HepG2 (cell line): Measurements from ENCODE around the gene STX12. TPM values are rescaled to one million over a fixed set of nuclear protein-coding genes. Genes with fewer than 3 reads are reported as not detected.
A peak's percentile ranks its signal among the peaks of the same experiment; 100 is the strongest.

Source experiments
- ATAC-seq: fragments of 200-7000 bp; cut with Tn5 transposase; 3 replicates; pipeline ENCODE4 v1.9.1; 2020; ENCODE audit warnings: mild to moderate bottlenecking, moderate library complexity
- BruUV-seq: library from RNA; stranded (reverse); fragments of 400-500 nt; replicated peaks from 2 replicates; lab custom pipeline; 2021; lab: Mats Ljungman, UMichigan
- CTCF ChIA-PET: fragments of 300-600 bp; formaldehyde crosslinking; extraction: SDS; loops from one replicate; lab custom pipeline; 2021; ENCODE audit warnings: low total read pairs, inconsistent platforms, low intra/inter-chr PET ratio; lab: Yijun Ruan, JAX
- POLR2A ChIA-PET: fragments of 350-600 bp; sonication (Branson Sonifier 250); formaldehyde crosslinking; loops from one replicate; lab custom pipeline; 2020; ENCODE audit warnings: antibody characterized with exemption, inconsistent platforms; lab: Yijun Ruan, JAX
- DNase-seq: peaks from one replicate; pipeline ENCODE4 v3.0.0-alpha.2; 2015; ENCODE audit warnings: low spot score
- FAIRE-seq: peaks from 3 replicates; lab custom pipeline; 2011; peaks lifted over from hg19 to GRCh38; lab: Jason Lieb, UNC
- H2AFZ ChIP-seq: one replicate; pipeline ENCODE4 v1.6.1; 2011; ENCODE audit warnings: low read length, inconsistent platforms
- H3K27ac ChIP-seq: fragments of 300-600 bp; 3 replicates; pipeline ENCODE4 v1.8.0; 2011; ENCODE audit warnings: mixed run types, mild to moderate bottlenecking, mixed read lengths, low read length, inconsistent platforms; ENCODE audit not compliant: insufficient read depth; ENCODE audit errors: extremely low read length
- H3K27me3 ChIP-seq, 2 experiments: fragments of 200-600 bp in 1 of 2; 2 replicates in 1 of 2; 3 replicates in 1 of 2; pipeline versions ENCODE4 v1.6.0 to v1.8.0; 2011; ENCODE audit warnings: low read length in 2 of 2, mild to moderate bottlenecking in 2 of 2, moderate library complexity in 2 of 2, inconsistent platforms in 1 of 2; ENCODE audit not compliant: insufficient read depth in 2 of 2, control insufficient read depth in 1 of 2
- H3K36me3 ChIP-seq, 2 experiments: fragments of 200-600 bp in 1 of 2; replicated peaks in 1 of 2; 2 replicates in 1 of 2; 3 replicates in 1 of 2; pipeline versions ENCODE4 v1.5.1 to v1.8.0; 2011; ENCODE audit warnings: low read length in 2 of 2, inconsistent platforms in 1 of 2; ENCODE audit not compliant: insufficient read depth in 2 of 2, control insufficient read depth in 1 of 2
- H3K4me1 ChIP-seq: 2 replicates; pipeline ENCODE4 v1.5.1; 2012; ENCODE audit warnings: low read length, inconsistent platforms; ENCODE audit not compliant: insufficient read depth
- H3K4me2 ChIP-seq: 2 replicates; pipeline ENCODE4 v1.6.0; 2011; ENCODE audit warnings: low read depth, low read length, inconsistent platforms
- H3K4me3 ChIP-seq, 3 experiments: fragments of 200-600 bp in 1 of 3; sonication (generic), shearing (Covaris generic) in 1 of 3; replicated peaks in 1 of 3; 2 replicates each; pipeline ENCODE4 v1.5.1; 2011 to 2016; ENCODE audit warnings: low read length in 3 of 3, inconsistent platforms in 2 of 3, low read depth in 2 of 3, mild to moderate bottlenecking in 2 of 3, control low read depth in 1 of 3, mixed read lengths in 1 of 3; ENCODE audit not compliant: insufficient read depth in 1 of 3
- H3K79me2 ChIP-seq: one replicate; pipeline ENCODE4 v1.6.1; 2011; ENCODE audit warnings: low read length, inconsistent platforms; ENCODE audit not compliant: insufficient read depth
- H3K9ac ChIP-seq: 2 replicates; pipeline ENCODE4 v1.6.0; 2011; ENCODE audit warnings: mild to moderate bottlenecking, low read depth, low read length, inconsistent platforms; ENCODE audit not compliant: insufficient read depth
- H3K9me3 ChIP-seq: 2 replicates; pipeline ENCODE4 v1.5.1; 2012; ENCODE audit warnings: mild to moderate bottlenecking, low read length
- H4K20me1 ChIP-seq: 2 replicates; pipeline ENCODE4 v1.6.0; 2011; ENCODE audit warnings: inconsistent platforms, mild to moderate bottlenecking, low read length, moderate library complexity; ENCODE audit not compliant: insufficient read depth
- ATF2 ChIP-seq: sonication (generic); formaldehyde crosslinking; IDR thresholded peaks from 2 replicates; pipeline ENCODE4 v1.4.0; 2020; ENCODE audit warnings: missing genetic modification reagents
- MTF1 ChIP-seq: sonication (generic); formaldehyde crosslinking; IDR thresholded peaks from 2 replicates; pipeline ENCODE4 v1.5.0; 2020; ENCODE audit warnings: missing genetic modification reagents
- ZFX ChIP-seq: sonication (generic); formaldehyde crosslinking; IDR thresholded peaks from 2 replicates; pipeline ENCODE4 v1.4.0; 2020; ENCODE audit warnings: mild to moderate bottlenecking, low read depth, missing genetic modification reagents, moderate library complexity
- ZNF101 ChIP-seq: sonication (generic); formaldehyde crosslinking; IDR thresholded peaks from 2 replicates; pipeline ENCODE4 v1.4.0; 2020; ENCODE audit warnings: mild to moderate bottlenecking, low read depth, missing genetic modification reagents, borderline replicate concordance
- ZNF121 ChIP-seq: sonication (generic); formaldehyde crosslinking; IDR thresholded peaks from 2 replicates; pipeline ENCODE4 v1.5.0; 2020; ENCODE audit warnings: mild to moderate bottlenecking, missing genetic modification reagents
- ZNF790 ChIP-seq: sonication (generic); formaldehyde crosslinking; IDR thresholded peaks from 2 replicates; pipeline ENCODE4 v1.8.0; 2022; ENCODE audit warnings: missing genetic modification reagents, mild to moderate bottlenecking, borderline replicate concordance
- ZNF83 ChIP-seq: sonication (generic); formaldehyde crosslinking; IDR thresholded peaks from 2 replicates; pipeline ENCODE4 v1.4.0; 2020; ENCODE audit warnings: missing genetic modification reagents, mild to moderate bottlenecking, borderline replicate concordance
- WGBS: methylation state at CpG from one replicate; pipeline ENCODE4 v1.1.6; 2017; ENCODE audit warnings: low lambda C conversion rate; 5-methylcytosine and 5-hydroxymethylcytosine counted together
- in situ Hi-C: cut with HindIII; loops from 2 replicates; pipeline ENCODE4 v1.10.0; 2017; ENCODE audit warnings: low pct_unique_long_range_greater_than_20kb; ENCODE audit not compliant: extremely low pct_ligation_motif_present
- intact Hi-C: fragments of 100-400 bp; cut with micrococcal nuclease; formaldehyde crosslinking; loops from one replicate; pipeline ENCODE4 v1.10.0; 2022; ENCODE audit not compliant: unreplicated experiment
- polyA plus RNA-seq, 8 experiments: library from polyadenylated mRNA; depleted of rRNA in 3 of 8; stranded (reverse) in 7 of 8; unstranded in 1 of 8; fragments of >200 nt; fragmentation: Illumina TruSeq in 4 of 8; extraction: Trizol in 4 of 8; gene quantifications; 2 replicates each; pipeline versions ENCODE4 v1.2.1 to v1.2.3, GENCODE V29; 2011 to 2016; ENCODE audit warnings: low read depth in 4 of 8, missing spikeins in 1 of 8, mixed read lengths in 1 of 8; ENCODE audit not compliant: insufficient read depth in 1 of 8
- total RNA-seq, 5 experiments: library from RNA; depleted of rRNA; stranded (reverse); fragments of >200 nt; fragmentation: Illumina TruSeq; extraction: Trizol; gene quantifications; 2 replicates each; pipeline ENCODE4 v1.2.3, GENCODE V29; 2016; ENCODE audit warnings: low read depth in 1 of 5
- TF ChIP-seq, protein P1 (sequence below): sonication (generic); formaldehyde crosslinking; IDR thresholded peaks from 2 replicates; pipeline ENCODE4 v1.5.0; 2020; ENCODE audit warnings: missing genetic modification reagents, mild to moderate bottlenecking, borderline replicate concordance

The STX12 gene
- total and polyA plus RNA-seq, 2 of the 13 experiments (the other 11 are each of a cell fraction or from before 2014, with no cell fraction given): 9.0 to 19.7 TPM

DNA sequence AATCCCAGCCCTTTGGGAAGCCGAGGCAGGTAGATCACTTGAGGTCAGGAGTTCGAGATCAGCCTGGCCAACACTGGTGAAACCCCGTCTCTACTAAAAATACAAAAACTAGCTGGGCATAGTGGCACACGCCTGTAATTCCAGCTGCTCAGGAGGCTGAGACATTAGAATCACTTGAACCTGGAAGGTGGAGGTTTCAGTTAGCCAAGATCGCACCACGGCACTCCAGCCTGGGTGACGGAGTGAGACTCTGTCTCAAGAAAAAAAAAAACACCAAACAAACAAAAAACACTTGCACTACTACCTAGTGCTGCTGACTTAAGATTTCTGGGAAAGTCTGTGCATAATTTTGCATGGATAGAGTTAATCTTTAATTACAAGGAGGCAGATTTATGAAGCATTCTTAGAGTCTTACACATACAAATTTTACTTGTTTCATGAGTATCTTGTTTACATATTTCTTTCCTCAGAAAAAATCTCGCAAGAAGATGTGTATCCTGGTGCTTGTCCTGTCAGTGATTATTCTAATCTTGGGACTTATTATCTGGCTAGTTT, 48.8 kb downstream of the STX12 start:
- no peak for FAIRE-seq
- Histone ChIP-seq H3K27me3 (no peaks in the 10 kb centered on the region), H3K79me2 (no peaks in the 10 kb centered on the region), H3K4me2 (no peak overlapping the region), H3K4me1 (peaks cover 15% of the 10 kb centered on the region), H3K4me3 (no peak overlapping the region), H3K9me3 (no peaks in the 10 kb centered on the region), H4K20me1 (no peaks in the 10 kb centered on the region), H3K36me3 (peaks cover 0 to 9% of the 10 kb centered on the region in 2 experiments; a peak in 2 of 5 replicates), H3K27ac (no peak overlapping the region), H2AFZ (no peak overlapping the region), H3K9ac (no peak overlapping the region)
- no peak for ATAC-seq
- intact Hi-C loops: no loop called here
- WGBS: 99% methylated on average over 8 of the region's 8 CpGs
- in situ Hi-C loops: no loop called here
- TF ChIP-seq, protein P1, sequence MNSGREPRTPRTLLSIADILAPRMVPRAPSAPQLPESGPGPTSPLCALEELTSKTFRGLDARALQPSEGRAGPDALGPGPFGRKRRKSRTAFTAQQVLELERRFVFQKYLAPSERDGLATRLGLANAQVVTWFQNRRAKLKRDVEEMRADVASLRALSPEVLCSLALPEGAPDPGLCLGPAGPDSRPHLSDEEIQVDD (CRISPR knock-in tag): no peak
- TF ChIP-seq ZFX (CRISPR knock-in tag): no peak
- no peak for TF ChIP-seq ATF2
- no peak for TF ChIP-seq MTF1 (CRISPR knock-in tag)
- BruUV-seq: no TSS peak
- POLR2A ChIA-PET: no interaction called here
- CTCF ChIA-PET: no interaction called here
- DNase-seq: no peak

- Histone ChIP-seq H3K79me2 (no peaks in the 10 kb centered on the region), H3K36me3 (peaks cover 0 to 9% of the 10 kb centered on the region in 2 experiments; a peak in 2 of 5 replicates), H4K20me1 (no peaks in the 10 kb centered on the region), H3K27me3 (no peaks in the 10 kb centered on the region), H3K4me1 (peaks cover 11% of the 10 kb centered on the region), H3K4me2 (no peak overlapping the region), H3K9ac (no peak overlapping the region)
- FAIRE-seq: no peak
- 89% methylated on average over 4 of the region's 4 CpGs for WGBS
- DNase-seq: no peak
- in situ Hi-C loops (no loop called here), intact Hi-C loops (no loop called here)
- no TSS peak for BruUV-seq
- TF ChIP-seq ZNF790 (CRISPR knock-in tag) (no peak), ZNF101 (no peak), ZNF121 (CRISPR knock-in tag) (peak; percentile 34; the same call in 1 of the 2 replicates), ZNF83 (no peak)
- TF ChIP-seq, all 625 proteins: peak for 1
- Histone ChIP-seq H3K9me3 (no peaks in the 10 kb centered on the region), H3K4me3 (no peak overlapping the region), H3K27ac (no peak overlapping the region), H2AFZ (no peak overlapping the region)
- no peak for ATAC-seq
- ChIA-PET POLR2A (no interaction called here), CTCF (no interaction called here)
Measured at GRCh38 chr1:27823784-27824183, 50.8 kb downstream of the STX12 start.
